GM12865 (cell line): ENCODE measurements around the gene HERC2.
"Not testable (repeated sequence)": the region's sequence is repeated elsewhere in the genome, so short reads cannot be mapped to it uniquely, and the experiment has no call there.

ENCODE experiments used
- DNase-seq: peaks from one replicate; pipeline ENCODE4 v3.0.0; 2010; ENCODE audit warnings: low read depth
- H3K4me3 ChIP-seq: 2 replicates; pipeline ENCODE4 v1.5.1; 2011; ENCODE audit warnings: mild to moderate bottlenecking, low read depth, low read length, control low read depth
- CTCF ChIP-seq: IDR thresholded peaks from 2 replicates; pipeline ENCODE4 v1.5.1; 2011; ENCODE audit warnings: low read length, control low read depth, low read depth, inconsistent platforms; ENCODE audit not compliant: insufficient read depth; ENCODE audit errors: missing control alignments

HERC2 gene

GRCh38 chr15:28178290-28178689, 143.7 kb downstream of the HERC2 start:
- DNase-seq = no peak
- no peak overlapping the region for H3K4me3 ChIP-seq
- TF ChIP-seq CTCF = no peak

- no peak for TF ChIP-seq CTCF
- no peak overlapping the region for H3K4me3 ChIP-seq
- DNase-seq = no peak
These were observed 152.6 kb downstream of the HERC2 start for GRCh38 chr15:28169366-28169765.

GRCh38 chr15:28168405-28169121, 153.4 kb downstream of the HERC2 start:
- not testable (repeated sequence) for H3K4me3 ChIP-seq, DNase-seq

- TF ChIP-seq CTCF = no peak
- no peak for DNase-seq
- no peak overlapping the region for H3K4me3 ChIP-seq
These were observed 154.9 kb downstream of the HERC2 start for GRCh38 chr15:28167042-28167441.

- no peak overlapping the region for H3K4me3 ChIP-seq
- no peak for DNase-seq
- TF ChIP-seq CTCF = no peak
These were observed 156.2 kb downstream of the HERC2 start for GRCh38 chr15:28165791-28166190.

- DNase-seq = no peak
- no peak for TF ChIP-seq CTCF
- no peak overlapping the region for H3K4me3 ChIP-seq
These were observed 157.1 kb downstream of the HERC2 start for GRCh38 chr15:28164876-28165275.

GRCh38 chr15:28154283-28154682, 167.7 kb downstream of the HERC2 start:
- H3K4me3 ChIP-seq = no peak overlapping the region
- TF ChIP-seq CTCF = no peak
- DNase-seq = no peak
